ENCODE results near the gene ARL9. TPM values are rescaled to one million over a fixed set of nuclear protein-coding genes. Genes with fewer than 3 reads are reported as not detected.
A peak's percentile ranks its signal among the peaks of the same experiment; 100 is the strongest.
"Not testable (repeated sequence)": the region's sequence is repeated elsewhere in the genome, so short reads cannot be mapped to it uniquely, and the experiment has no call there.

ARL9 gene, protein sequence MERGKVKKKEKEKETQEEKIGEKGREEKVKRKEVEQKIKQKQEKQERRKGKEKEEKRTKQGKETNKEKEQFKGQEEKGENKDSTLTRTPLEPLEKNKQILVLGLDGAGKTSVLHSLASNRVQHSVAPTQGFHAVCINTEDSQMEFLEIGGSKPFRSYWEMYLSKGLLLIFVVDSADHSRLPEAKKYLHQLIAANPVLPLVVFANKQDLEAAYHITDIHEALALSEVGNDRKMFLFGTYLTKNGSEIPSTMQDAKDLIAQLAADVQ
- total RNA-seq: 0.10 TPM in 1 of 2 replicates, not detected in the other

DNA sequence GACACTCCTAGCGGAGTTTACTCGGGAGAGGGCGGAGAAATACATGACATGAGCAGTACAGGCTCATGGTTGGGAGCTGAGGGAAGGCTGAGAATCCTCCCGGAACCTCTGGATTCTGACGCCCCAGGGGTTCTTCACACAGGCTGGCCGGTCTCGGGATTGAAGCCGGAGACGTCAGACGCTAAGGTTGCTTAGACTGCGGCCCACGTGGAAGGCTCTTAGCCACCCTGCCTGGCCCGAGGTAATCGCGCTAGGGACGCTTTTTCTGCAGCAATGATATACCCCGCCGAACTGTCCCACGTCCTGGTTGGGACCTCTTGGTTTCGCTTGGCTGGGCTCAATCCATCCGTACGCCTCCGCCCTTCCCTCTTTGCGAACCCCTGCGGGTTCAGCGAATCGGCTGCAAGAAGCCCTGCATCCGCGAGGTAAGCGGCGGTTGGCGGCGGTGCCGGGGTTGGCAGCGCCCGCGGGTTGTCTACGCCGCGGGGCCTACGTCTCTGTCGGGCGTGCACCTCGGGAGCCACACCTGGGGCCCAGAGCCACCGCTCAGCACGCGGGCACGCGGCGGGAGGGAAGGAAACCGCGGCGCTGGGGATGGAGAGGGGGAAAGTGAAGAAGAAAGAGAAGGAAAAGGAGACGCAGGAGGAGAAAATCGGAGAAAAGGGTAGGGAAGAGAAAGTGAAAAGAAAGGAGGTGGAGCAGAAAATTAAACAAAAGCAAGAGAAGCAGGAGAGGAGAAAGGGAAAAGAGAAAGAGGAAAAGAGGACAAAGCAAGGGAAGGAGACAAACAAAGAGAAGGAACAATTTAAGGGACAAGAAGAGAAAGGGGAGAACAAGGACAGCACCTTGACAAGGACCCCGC is at the start of gene ARL9:
Gene ARL9, plus strand, starts transcription at position 523 of the 862 bp plus-strand sequence. Its CDS starts 72 bp downstream, at position 595.
- DNase-seq (ENCODE audit: extremely low read depth, low read depth, low spot score): no peak

DNA sequence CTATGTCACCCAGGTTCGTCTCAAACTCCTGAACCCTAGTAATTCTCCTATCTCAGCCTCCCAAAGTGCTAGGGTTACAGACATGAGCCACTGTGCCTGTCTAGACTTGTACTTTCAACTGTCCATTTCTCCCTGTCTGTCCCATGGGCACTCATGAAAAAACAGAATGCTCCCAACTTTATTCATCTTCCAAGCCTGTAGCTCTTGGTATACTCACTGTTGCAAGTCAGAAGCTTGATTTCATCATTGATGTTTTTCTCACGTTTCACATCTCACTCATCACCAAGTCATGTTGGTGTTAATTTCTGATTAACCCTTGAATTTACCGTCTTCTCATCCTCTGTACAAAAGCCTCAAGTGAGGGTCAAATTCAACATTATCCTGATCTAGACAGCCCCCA is 45.5 kb upstream of the ARL9 start:
- no peak for DNase-seq (ENCODE audit: extremely low read depth, low read depth, low spot score)

DNA sequence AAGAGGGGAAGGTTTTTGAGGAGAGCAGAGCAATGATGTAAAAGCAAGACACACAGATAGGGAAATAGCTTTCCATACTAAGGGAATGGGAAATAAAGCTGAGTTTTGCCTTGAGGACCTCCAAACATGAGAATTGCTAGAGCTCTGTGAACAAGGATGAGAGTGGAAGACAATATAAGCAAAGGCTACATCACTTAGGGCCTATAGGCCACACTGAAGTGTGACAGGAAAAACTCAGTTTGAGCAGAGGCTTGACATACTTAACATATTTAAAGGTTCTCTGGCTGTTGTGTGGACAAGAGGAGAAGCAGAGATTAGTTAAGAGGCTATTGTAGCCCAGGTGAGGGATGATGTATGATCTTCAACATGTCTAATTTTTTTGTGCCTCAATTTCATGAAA is 43.4 kb upstream of the ARL9 start:
- DNase-seq (ENCODE audit: extremely low read depth, low read depth, low spot score): no peak

DNA sequence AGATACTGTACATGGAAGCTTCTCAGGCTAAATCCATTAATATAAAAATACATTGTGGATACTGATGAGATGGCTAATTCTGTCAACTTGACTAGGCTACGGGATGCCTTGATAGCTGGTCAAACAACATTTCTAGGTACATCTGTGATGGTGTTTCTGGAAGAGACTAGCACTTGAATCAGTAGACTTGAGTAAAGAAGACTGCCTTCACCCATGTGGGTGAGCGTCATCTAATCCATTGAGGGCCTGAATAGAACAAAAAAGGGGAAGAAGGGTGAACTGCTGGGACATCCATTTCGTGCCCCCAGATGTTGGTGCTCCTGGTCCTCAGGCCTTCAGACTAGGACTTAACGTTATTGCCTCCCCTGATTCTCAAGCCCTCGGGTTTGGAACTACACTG is 41.9 kb upstream of the ARL9 start:
- no peak for DNase-seq (ENCODE audit: extremely low read depth, low read depth, low spot score)

DNA sequence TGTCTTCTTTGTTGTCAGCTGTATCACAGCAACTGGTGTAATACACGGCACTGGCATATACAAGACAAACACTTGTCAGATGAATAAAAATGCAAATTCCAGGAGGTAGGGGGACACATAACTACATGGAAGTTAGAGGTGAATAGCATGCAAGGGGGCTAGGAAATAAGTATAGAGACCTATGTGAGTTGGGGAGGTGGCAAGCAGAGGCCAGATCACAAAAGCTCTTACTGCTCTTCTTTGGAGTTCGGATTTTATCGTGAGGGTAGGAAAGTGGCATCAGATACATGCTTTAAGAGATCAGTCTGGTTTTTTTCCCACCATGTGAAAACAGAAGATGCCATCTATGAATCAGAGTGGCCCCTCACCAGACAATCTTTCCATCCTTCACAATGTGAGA is 41.0 kb upstream of the ARL9 start:
- no peak for DNase-seq (ENCODE audit: extremely low read depth, low read depth, low spot score)

DNA sequence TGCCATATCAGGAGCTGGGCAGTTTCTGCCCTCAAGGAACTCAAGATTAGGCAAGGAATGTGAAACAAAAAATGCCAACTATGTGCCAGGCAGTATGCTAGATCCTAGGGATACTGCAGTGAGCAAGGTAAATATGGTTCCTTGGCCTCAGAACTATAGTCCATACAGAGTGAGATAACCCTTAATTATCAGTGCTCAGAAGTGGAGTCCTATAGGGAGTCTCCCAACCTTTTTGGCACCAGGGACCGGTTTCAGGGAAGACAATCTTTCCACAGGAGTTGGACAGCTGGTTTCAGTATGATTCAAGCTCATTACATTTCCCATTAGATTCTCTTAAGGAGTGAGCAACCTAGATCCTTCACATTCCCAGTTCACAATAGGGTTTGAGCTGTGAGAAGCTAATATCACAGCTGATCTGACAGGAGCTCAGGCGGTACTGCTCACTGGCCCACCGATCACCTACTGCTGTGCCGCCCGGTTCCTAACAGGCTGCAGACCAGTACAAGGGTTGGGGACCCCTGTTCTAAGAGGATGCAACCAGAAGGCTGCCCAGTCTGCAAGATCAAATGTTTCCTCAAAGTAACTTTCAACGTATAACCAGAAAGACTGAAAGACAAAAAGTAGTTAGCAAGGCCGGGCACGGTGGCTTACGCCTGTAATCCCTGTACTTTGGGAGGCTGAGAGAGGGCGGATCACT is 39.8 kb upstream of the ARL9 start:
- no peak for DNase-seq (ENCODE audit: extremely low read depth, low read depth, low spot score)

DNA sequence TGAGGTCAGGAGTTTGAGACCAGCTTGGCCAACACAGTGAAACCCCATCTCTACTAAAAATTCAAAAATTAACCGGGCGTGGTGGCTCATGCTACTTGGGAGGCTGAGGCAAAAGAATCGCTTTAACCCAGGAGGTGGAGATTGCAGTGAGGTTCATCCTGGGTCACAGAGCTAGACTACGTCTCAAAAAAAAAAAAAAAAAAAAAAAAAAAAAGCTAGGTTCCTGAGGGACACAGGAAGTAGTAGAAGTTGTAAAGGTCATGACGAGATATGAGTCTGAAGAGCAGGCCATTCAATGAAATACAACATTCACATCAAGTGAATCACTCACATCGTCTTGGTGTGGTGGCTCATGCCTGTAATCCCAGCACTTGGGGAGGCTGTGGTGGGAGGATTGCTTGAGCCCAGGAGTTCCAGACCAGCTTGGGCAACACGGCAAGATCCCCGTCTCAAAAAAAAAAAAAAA is 39.3 kb upstream of the ARL9 start:
- DNase-seq (ENCODE audit: extremely low read depth, low read depth, low spot score): not testable (repeated sequence)

DNA sequence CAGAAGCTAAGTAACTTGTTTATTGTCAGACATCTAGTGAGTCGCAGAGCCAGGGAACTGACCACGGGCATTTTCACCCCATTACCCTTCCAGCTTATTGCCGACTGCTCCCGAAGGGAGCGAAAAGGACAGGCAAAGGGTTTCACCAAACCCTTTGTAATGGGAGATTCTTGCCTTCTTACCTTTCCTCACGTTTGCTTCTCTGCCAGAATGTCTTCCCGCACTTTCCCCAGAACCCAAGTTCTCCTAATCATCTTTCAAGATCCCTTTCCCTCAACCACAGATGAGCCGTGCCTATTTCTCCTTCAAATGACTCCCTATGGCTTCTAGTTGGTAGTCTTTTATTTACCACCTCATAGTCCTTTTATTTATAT is 38.7 kb upstream of the ARL9 start:
- DNase-seq (ENCODE audit: extremely low read depth, low read depth, low spot score): no peak

DNA sequence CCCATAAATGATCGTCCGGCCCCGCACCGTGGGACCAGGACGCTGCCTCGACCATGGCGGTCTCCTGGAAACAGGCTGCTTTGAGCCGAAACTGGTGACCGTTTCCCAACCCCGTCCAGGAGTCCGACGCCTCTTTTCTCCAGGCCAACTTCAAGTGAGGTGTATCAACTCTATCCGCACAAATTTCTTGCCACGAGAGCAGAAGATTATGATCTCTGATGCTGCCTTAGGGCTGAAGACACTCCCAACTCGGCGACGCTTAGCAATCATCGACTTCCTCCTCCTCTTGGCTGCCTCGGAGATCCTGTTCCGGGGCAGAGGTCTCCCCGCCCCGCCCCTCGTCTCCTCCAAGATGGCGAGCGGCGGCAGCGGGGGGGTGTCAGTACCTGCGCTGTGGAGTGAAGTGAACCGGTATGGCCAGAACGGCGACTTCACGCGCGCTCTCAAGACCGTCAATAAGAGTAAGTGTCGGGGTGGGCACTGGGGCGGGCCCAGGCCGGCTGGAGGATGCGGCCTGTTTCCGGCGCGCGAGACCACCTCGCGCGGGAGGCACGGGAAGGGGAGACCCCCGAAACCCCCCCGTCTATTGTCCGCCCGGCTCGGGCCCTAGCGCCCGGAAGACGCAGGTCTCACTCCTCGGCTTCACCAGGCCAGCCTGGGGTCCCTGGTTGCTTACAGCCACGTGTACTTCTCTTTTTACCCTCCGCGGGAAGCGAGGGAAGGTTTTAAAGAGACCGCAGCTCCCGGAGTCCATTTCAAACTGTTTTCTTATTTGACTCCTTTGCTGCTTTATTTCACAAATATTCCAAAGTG is 38.1 kb upstream of the ARL9 start, which contains the start of gene SRP72:
Gene SRP72, plus strand, starts transcription at position 334 of the 813 bp plus-strand sequence. Its CDS starts 19 bp downstream, at position 353.
- DNase-seq (ENCODE audit: extremely low read depth, low read depth, low spot score): peak; percentile 45

DNA sequence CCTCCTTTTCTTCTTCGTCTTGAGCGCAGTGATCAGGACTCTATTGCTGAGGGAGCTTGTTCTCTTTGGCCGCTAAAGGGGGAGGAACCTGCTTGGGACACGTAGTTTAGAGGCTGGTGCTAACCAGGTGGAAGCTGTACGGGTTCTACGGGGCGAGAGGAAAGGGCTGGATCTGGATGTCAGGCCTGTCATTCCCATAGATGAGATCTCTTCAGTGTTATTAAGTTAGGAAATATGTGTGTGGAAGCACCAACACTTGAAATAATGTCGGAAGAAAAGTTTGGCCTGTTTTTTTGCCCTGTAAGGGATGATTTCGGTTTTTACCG is 37.5 kb upstream of the ARL9 start:
- no peak for DNase-seq (ENCODE audit: extremely low read depth, low read depth, low spot score)

DNA sequence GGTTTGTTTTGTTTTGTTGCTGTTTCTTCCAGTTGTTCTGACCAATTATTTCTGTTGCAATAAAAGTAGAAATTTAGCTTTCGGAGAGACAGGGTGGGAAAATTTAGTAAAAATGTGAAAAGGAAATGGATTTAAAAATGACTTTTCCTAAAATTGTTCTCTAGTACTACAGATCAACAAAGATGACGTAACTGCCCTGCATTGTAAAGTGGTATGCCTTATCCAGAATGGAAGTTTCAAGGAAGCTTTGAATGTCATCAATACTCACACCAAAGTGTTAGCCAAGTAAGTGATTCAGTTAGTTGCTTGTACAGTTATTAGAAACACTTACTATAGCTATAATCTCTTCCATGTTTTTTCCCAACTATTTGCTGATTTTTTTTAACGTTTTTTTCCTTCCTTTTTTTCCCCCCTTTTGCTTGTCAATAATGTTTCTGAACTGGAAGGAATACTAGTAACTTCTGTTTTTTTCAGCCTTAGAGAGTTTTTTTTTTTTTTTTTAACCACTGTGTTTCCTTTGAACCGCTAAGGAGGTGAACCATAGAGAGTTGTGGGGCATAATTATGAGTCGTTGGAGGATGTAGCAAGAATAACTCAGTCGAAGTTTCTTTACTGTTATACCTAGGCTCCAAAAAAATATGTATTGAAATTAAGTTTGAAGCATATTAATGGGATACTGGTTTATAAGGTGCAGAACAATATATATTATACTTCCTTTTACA is 35.9 kb upstream of the ARL9 start:
- DNase-seq (ENCODE audit: extremely low read depth, low read depth, low spot score): no peak

DNA sequence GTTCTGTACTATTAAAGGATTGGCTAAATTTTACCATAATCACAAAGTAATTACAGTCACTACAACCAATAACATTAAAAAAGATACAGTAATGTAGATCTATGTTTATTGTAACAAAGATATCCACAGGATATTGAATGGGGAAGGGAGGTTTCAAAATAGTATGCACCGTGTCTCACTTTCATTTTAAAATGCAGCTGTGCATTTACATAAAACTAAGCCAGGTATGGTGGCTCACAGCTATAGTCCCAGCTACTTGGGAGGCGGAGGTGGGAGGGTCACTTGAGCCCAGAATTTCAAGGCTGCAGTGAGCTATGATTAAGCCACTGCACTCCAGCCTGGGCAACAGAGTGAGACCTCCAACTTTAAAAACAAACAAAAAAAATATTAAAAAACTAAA is 29.7 kb upstream of the ARL9 start:
- no peak for DNase-seq (ENCODE audit: extremely low read depth, low read depth, low spot score)

DNA sequence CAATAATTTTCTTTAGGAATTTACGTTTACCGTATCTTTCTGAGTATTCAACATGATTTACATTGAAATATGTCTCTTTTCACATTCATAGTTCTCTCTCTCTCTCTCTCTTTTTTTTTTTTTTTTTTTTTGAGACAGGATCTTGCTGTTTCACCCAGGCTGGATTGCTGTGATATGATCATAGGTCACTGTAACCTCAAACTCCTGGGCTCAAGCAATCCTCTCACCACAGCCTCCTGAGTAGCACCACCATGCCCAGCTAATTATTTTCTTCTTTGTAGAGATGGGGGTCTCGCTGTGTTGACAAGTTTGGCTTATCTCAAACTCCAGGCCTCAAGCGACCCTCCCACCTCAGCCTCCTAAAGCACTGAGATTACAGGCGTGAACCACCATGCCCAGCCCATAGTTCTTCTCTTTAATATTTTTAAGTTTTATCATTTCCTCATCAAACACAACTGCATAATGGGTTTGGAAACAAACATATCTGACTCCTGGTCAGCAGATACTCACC is 28.3 kb upstream of the ARL9 start:
- no peak for DNase-seq (ENCODE audit: extremely low read depth, low read depth, low spot score)

DNA sequence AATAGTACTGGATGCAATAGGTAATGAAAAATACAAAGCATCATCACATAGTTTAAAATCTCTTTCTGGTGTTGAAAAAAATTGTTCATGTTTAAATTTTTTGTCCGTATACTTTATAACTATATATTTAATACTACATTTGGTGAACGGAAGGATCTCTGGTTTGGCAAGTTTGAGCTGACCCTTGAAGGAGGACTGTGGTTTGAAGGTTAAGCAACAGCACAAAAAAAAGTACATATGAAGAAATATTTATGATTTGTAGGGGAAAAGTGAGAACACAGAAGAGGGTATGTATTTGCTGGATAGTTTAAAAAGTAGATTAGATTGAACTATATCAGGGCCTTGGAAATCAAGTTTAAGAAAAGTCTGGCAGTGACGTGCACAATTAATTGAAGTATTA is 24.9 kb upstream of the ARL9 start:
- DNase-seq (ENCODE audit: extremely low read depth, low read depth, low spot score): no peak

DNA sequence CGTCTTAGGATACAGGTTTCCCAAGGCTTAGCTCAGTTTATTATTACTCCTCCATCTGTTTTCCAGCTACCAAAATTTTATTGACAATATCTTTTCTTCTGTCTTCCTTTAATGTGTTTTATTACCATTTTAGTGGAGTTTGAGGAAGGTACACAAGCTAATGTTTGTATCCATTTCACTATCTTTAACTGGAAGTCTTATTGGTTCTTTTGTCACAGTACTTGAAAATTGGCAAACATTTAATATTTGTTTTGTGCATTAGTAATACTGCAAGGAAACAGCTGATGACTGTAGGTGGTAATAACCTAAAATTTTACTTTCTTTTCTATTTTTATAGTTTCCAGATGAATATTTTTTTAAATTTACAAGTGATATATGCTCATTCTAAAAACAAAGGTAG is 9.3 kb upstream of the ARL9 start:
- DNase-seq (ENCODE audit: extremely low read depth, low read depth, low spot score): no peak

DNA sequence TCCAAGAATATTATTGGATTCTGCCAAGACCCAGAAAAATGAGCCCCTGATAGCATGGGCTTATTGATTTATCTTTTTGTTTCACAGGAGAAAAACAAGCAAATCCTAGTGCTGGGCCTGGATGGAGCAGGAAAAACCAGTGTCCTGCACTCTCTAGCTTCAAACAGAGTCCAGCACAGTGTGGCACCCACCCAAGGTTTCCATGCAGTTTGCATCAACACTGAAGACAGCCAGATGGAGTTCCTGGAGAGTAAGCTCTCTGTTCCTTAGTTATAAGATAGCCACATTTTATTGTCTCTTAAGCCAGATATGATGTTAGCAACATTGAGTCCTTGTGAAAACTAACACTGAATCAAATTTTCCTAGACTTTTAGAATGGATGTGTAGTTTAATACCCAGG is 5.5 kb downstream of the ARL9 start:
- no peak for DNase-seq (ENCODE audit: extremely low read depth, low read depth, low spot score)

DNA sequence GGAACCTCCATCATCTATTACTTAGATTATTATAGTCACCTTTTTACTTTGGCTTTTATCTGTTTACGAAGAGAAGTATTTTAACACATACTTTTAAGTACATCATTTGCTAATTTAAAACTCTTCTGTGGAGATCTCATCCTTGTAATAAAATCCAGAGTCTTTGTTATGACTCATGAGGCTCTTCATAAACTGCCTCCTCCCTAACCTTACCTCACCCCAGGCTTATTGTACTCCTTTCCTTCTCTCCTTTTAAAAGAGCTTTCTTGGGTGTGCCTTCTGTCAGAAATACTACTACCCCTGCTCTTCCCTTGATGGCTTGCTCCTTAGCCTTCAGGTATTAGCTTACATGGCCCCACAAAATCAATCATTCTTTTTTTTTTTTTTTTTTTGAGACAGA is 6.6 kb downstream of the ARL9 start:
- DNase-seq (ENCODE audit: extremely low read depth, low read depth, low spot score): no peak

DNA sequence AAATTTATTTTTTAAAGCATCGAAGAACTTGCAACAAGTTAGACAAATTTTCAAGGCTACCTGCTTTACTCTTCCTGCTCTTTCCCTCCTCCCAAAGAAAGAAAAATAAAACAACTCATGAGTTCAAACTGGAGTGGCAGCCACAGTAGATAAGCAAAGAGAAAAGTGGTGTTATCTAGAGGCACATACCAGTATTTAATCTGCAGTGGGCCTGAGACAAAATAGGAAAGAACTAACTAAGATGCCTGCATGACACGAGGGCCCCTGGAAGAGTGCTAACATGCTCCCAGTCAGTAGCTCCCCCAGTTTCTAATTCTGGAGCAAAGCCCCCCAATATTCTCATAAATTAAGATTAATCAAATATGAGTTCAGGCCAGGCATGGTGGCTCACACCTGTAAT is 7.9 kb downstream of the ARL9 start:
- DNase-seq (ENCODE audit: extremely low read depth, low read depth, low spot score): no peak

DNA sequence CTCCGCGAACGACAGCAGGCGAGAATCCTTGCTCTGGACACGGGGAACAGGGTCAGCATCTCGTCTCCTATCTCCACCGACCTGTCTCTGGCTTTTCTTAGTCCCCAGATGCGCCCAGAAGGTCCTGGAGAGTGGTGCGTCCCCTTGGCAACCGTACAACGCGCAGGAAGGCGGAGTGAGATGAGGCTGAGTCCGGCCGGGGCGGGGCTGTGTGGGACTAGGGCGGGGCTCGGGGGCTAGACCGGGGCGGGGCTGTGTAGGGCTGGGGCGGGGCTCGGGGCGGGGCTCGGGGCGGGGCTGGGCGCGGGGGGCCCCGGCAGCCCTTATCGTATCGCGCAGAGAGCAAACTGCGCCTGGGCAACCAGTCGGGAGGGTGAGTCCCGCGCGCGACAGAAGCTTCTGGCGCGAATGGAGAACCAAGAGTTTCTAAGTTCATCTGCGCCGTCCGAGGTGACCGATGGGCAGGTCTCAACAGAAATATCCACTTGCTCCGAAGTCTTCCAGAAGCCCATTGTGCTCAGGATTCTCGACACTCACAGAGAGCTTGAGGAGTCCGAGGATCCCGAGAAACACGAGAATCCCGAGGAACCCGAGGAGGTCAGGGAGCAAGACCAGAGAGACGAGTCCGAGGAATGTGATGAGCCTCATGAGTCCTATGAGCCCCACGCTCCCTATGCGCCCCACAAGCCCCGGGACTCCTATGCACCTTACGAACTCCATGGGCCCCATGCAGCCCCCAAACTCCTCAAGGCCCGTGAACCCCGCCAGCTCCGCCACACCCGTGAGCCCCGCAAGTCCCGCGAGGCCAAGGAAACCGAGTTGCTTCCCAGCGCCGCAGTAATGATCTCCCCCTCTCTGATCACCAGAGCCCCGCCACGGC is 24.9 kb downstream of the ARL9 start:
- no peak for DNase-seq (ENCODE audit: extremely low read depth, low read depth, low spot score)
